ENCODE results near the gene IQGAP2. TPM values are rescaled to one million over a fixed set of nuclear protein-coding genes. Genes with fewer than 3 reads are reported as not detected.

Gene IQGAP2
- total and polyA plus RNA-seq, 2 of the 8 experiments (the other 6 are each of a cell fraction or from before 2014, with no cell fraction given) = 19.7 to 66.0 TPM

GRCh38 chr5:76438025-76438424 lies 34.9 kb downstream of the IQGAP2 start (continued):
- TF ChIP-seq, protein P1, sequence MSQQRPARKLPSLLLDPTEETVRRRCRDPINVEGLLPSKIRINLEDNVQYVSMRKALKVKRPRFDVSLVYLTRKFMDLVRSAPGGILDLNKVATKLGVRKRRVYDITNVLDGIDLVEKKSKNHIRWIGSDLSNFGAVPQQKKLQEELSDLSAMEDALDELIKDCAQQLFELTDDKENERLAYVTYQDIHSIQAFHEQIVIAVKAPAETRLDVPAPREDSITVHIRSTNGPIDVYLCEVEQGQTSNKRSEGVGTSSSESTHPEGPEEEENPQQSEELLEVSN (IDR thresholded peaks at IDR 0.05) = no peak
- TF ChIP-seq SRF (IDR thresholded peaks at IDR 0.05; ENCODE audit: low read depth, low read length) (no peak), GABPA (IDR thresholded peaks at IDR 0.05; ENCODE audit: borderline replicate concordance, insufficient read depth, low read length) (no peak), POLR2AphosphoS5 (IDR thresholded peaks at IDR 0.05; ENCODE audit: low read depth, low read length) (no peak), FOSL1 (IDR thresholded peaks at IDR 0.05; ENCODE audit: insufficient read depth, low read depth, low read length) (no peak)

Data from H1 (cell line).